ENCODE results near the gene TXNL4B.

TXNL4B gene

GRCh38 chr16:72093448-72094265, at the start of gene TXNL4B, which contains the start of gene DHX38:
Gene TXNL4B (minus strand): TSS chr16:72093620. CDS start chr16:72090749, 2,871 bp downstream.
Gene DHX38 (plus strand): TSS chr16:72093847. CDS start chr16:72096158, 2,311 bp downstream.
- DNase-seq = peak; percentile 95

GRCh38 chr16:72142476-72142875, 49.1 kb upstream of the TXNL4B start:
- DNase-seq = no peak

- no peak for DNase-seq
Measured at GRCh38 chr16:72139908-72140307, 46.5 kb upstream of the TXNL4B start.

- no peak for DNase-seq
Measured at GRCh38 chr16:72138064-72138572, 44.7 kb upstream of the TXNL4B start.

- DNase-seq = no peak
Measured at GRCh38 chr16:72137380-72138063, 44.1 kb upstream of the TXNL4B start.

- DNase-seq = no peak
Measured at GRCh38 chr16:72134507-72134906, 41.1 kb upstream of the TXNL4B start.

GRCh38 chr16:72132726-72133125, 39.3 kb upstream of the TXNL4B start:
- DNase-seq = no peak

- DNase-seq = no peak
Measured at GRCh38 chr16:72131036-72131435, 37.6 kb upstream of the TXNL4B start.

- DNase-seq = no peak
Measured at GRCh38 chr16:72129976-72130656, 36.7 kb upstream of the TXNL4B start.

- no peak for DNase-seq
Measured at GRCh38 chr16:72128701-72129100, 35.3 kb upstream of the TXNL4B start.

GRCh38 chr16:72126429-72126765, 33.0 kb upstream of the TXNL4B start:
- no peak for DNase-seq

GRCh38 chr16:72125635-72126428, 32.4 kb upstream of the TXNL4B start:
- no peak for DNase-seq

GRCh38 chr16:72124761-72125634, 31.6 kb upstream of the TXNL4B start:
- DNase-seq = peak; percentile 56

- no peak for DNase-seq
Measured at GRCh38 chr16:72124148-72124547, 30.7 kb upstream of the TXNL4B start.

GRCh38 chr16:72123426-72123825, 30.0 kb upstream of the TXNL4B start:
- DNase-seq = no peak

GRCh38 chr16:72122916-72123315, 29.5 kb upstream of the TXNL4B start:
- DNase-seq = no peak

GRCh38 chr16:72122308-72122707, 28.9 kb upstream of the TXNL4B start:
- no peak for DNase-seq

GRCh38 chr16:72120026-72120425, 26.6 kb upstream of the TXNL4B start:
- DNase-seq = no peak

- DNase-seq = no peak
Measured at GRCh38 chr16:72113616-72113945, 20.2 kb upstream of the TXNL4B start.

- DNase-seq = no peak
Measured at GRCh38 chr16:72112906-72113615, 19.6 kb upstream of the TXNL4B start.

GRCh38 chr16:72112452-72112792, 19.0 kb upstream of the TXNL4B start:
- no peak for DNase-seq

All from NCI-H1694 (cell line).